ENCODE results near the gene EBF3.
A peak's percentile ranks its signal among the peaks of the same experiment; 100 is the strongest.

Gene EBF3

DNA sequence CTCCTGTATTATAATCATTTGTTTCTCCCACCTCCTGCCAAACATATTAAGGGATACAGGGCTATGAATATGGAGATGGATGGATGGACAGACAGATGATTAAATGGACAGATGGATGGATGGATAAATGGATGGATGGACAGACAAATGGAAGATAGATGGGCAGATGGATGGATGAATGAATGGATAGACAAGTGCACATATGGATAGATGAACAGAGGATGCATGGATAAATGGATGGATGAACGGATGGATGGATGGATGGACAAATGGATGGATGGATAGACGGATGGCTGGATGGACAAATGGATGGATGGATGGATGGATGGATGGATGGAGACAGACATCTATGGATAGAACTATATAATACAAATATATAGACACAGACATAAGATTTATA is 59.8 kb downstream of the EBF3 start:
- Histone ChIP-seq H2BK120ac (ENCODE audit: low read depth, low read length) (no peak overlapping the region), H3K36me3 (replicated peaks in 1 of 2; ENCODE audit: control insufficient read depth in 2 of 2, insufficient read depth in 2 of 2, low read length in 2 of 2) (no peaks in the 10 kb centered on the region), H3K4me2 (ENCODE audit: insufficient read depth, low read length, poor library complexity, severe bottlenecking) (no peak overlapping the region)

DNA sequence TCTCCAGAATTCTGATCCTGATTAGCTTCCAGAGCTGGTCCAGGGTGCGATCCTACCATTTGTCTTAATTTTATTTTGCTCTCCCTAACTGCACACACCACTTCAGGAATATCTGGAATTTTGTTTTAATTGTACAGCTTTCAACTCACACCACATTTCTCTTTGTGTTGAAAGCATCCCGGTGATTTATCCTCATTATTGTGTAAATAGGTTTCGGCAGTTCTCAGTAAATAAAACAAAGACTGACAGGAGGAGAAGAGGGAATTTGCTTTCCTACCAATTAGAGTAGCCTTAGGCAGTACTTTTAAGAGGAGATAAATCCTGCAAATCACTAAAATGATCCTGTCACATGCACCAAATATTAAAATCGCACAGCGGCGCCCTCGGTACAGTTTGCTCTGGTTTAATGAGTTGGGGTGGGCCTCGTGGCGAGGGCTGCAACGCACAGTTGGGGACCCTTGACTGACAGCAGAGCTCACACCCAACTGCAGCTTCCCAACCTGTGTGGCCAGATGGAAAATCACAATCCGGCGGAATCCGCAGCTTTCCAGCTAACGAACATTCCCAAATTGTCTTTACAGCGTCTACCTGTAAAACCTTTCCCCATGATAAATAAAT is 62.6 kb downstream of the EBF3 start:
- Histone ChIP-seq H2BK12ac (ENCODE audit: low read length) (no peak overlapping the region), H3K79me1 (ENCODE audit: low read depth, low read length) (no peaks in the 10 kb centered on the region), H3K27ac (replicated peaks; ENCODE audit: low read length) (no peak overlapping the region), H2BK120ac (ENCODE audit: low read depth, low read length) (no peak overlapping the region), H4K8ac (ENCODE audit: low read depth, low read length) (no peak overlapping the region), H2AFZ (ENCODE audit: low read length) (no peak overlapping the region), H2BK5ac (ENCODE audit: low read length) (no peak overlapping the region), H3K23ac (ENCODE audit: low read depth, low read length, poor library complexity) (no peak overlapping the region), H3K4me2 (ENCODE audit: insufficient read depth, low read length, poor library complexity, severe bottlenecking) (peak overlapping the region; percentile 37), H2BK15ac (ENCODE audit: low read length) (no peak overlapping the region), H3K27me3 (ENCODE audit: control insufficient read depth in 3 of 3, insufficient read depth in 3 of 3, low read depth in 1 of 3, low read length in 3 of 3) (peaks cover 0 to 15% (median 0%) of the 10 kb centered on the region in 3 experiments), H3K9me3 (replicated peaks in 1 of 2; ENCODE audit: control insufficient read depth in 2 of 2, insufficient read depth in 1 of 2, low read depth in 1 of 2, low read length in 2 of 2) (no peaks in the 10 kb centered on the region), H3K4me1 (ENCODE audit: control insufficient read depth in 2 of 2, insufficient read depth in 1 of 2, low read depth in 1 of 2, low read length in 2 of 2) (peaks cover 17 to 19% of the 10 kb centered on the region in 2 donors), H3K4me3 (ENCODE audit: low read length in 2 of 2) (no peak overlapping the region), H3K36me3 (replicated peaks in 1 of 2; ENCODE audit: control insufficient read depth in 2 of 2, insufficient read depth in 2 of 2, low read length in 2 of 2) (no peaks in the 10 kb centered on the region), H3K4ac (ENCODE audit: low read length) (no peak overlapping the region), H2AK5ac (ENCODE audit: low read depth, low read length) (no peak overlapping the region), H4K91ac (ENCODE audit: low read depth, low read length, poor library complexity) (no peak overlapping the region), H3K14ac (ENCODE audit: low read length) (no peak overlapping the region), H3K18ac (ENCODE audit: low read length) (no peak overlapping the region), H3K9ac (ENCODE audit: low read depth, low read length, poor library complexity) (no peak overlapping the region)
- DNase-seq (ENCODE audit: low spot score): no peak
- no CpG with 5 or more reads among the region's 15 CpGs for WGBS, 2 donors (ENCODE audit: extremely low coverage in 2 of 2, insufficient read length in 2 of 2, insufficient replicate concordance in 1 of 2)

More for the DNA sequence above, 59.8 kb downstream of the EBF3 start:
- no CpG with 5 or more reads among the region's 2 CpGs for WGBS, 2 donors (ENCODE audit: extremely low coverage in 2 of 2, insufficient read length in 2 of 2, insufficient replicate concordance in 1 of 2)
- Histone ChIP-seq H3K27me3 (ENCODE audit: control insufficient read depth in 3 of 3, insufficient read depth in 3 of 3, low read depth in 1 of 3, low read length in 3 of 3) (peaks cover 0 to 10% (median 0%) of the 10 kb centered on the region in 3 experiments), H2AFZ (ENCODE audit: low read length) (no peak overlapping the region), H2BK12ac (ENCODE audit: low read length) (no peak overlapping the region), H2BK15ac (ENCODE audit: low read length) (no peak overlapping the region), H2BK5ac (ENCODE audit: low read length) (no peak overlapping the region), H4K8ac (ENCODE audit: low read depth, low read length) (no peak overlapping the region), H3K4ac (ENCODE audit: low read length) (no peak overlapping the region), H3K23ac (ENCODE audit: low read depth, low read length, poor library complexity) (no peak overlapping the region), H3K27ac (replicated peaks; ENCODE audit: low read length) (no peak overlapping the region), H3K4me1 (ENCODE audit: control insufficient read depth in 2 of 2, insufficient read depth in 1 of 2, low read depth in 1 of 2, low read length in 2 of 2) (peaks cover 0 to 8% of the 10 kb centered on the region in 2 donors), H3K9ac (ENCODE audit: low read depth, low read length, poor library complexity) (no peak overlapping the region), H3K18ac (ENCODE audit: low read length) (no peak overlapping the region), H3K4me3 (ENCODE audit: low read length in 2 of 2) (no peak overlapping the region), H4K91ac (ENCODE audit: low read depth, low read length, poor library complexity) (no peak overlapping the region), H3K79me1 (ENCODE audit: low read depth, low read length) (no peaks in the 10 kb centered on the region), H2AK5ac (ENCODE audit: low read depth, low read length) (no peak overlapping the region), H3K9me3 (replicated peaks in 1 of 2; ENCODE audit: control insufficient read depth in 2 of 2, insufficient read depth in 1 of 2, low read depth in 1 of 2, low read length in 2 of 2) (no peaks in the 10 kb centered on the region), H3K14ac (ENCODE audit: low read length) (no peak overlapping the region)
- DNase-seq (ENCODE audit: low spot score): no peak

GRCh38 chr10:129900825-129901224 is 63.2 kb downstream of the EBF3 start:
- WGBS, 2 donors (ENCODE audit: extremely low coverage in 2 of 2, insufficient read length in 2 of 2, insufficient replicate concordance in 1 of 2): no CpG with 5 or more reads among the region's 1 CpG
- Histone ChIP-seq H3K14ac (ENCODE audit: low read length) (no peak overlapping the region), H3K18ac (ENCODE audit: low read length) (peak overlapping the region; percentile 54), H2BK120ac (ENCODE audit: low read depth, low read length) (no peak overlapping the region), H3K4me2 (ENCODE audit: insufficient read depth, low read length, poor library complexity, severe bottlenecking) (no peak overlapping the region), H3K4ac (ENCODE audit: low read length) (no peak overlapping the region), H3K36me3 (replicated peaks in 1 of 2; ENCODE audit: control insufficient read depth in 2 of 2, insufficient read depth in 2 of 2, low read length in 2 of 2) (no peaks in the 10 kb centered on the region), H3K4me1 (ENCODE audit: control insufficient read depth in 2 of 2, insufficient read depth in 1 of 2, low read depth in 1 of 2, low read length in 2 of 2) (peaks cover 19 to 25% of the 10 kb centered on the region in 2 donors), H4K91ac (ENCODE audit: low read depth, low read length, poor library complexity) (no peak overlapping the region), H2BK5ac (ENCODE audit: low read length) (no peak overlapping the region), H3K27me3 (ENCODE audit: control insufficient read depth in 3 of 3, insufficient read depth in 3 of 3, low read depth in 1 of 3, low read length in 3 of 3) (peaks cover 0 to 15% (median 0%) of the 10 kb centered on the region in 3 experiments), H3K9me3 (replicated peaks in 1 of 2; ENCODE audit: control insufficient read depth in 2 of 2, insufficient read depth in 1 of 2, low read depth in 1 of 2, low read length in 2 of 2) (no peaks in the 10 kb centered on the region), H2BK12ac (ENCODE audit: low read length) (no peak overlapping the region), H3K27ac (replicated peaks; ENCODE audit: low read length) (no peak overlapping the region), H3K79me1 (ENCODE audit: low read depth, low read length) (no peaks in the 10 kb centered on the region), H4K8ac (ENCODE audit: low read depth, low read length) (no peak overlapping the region), H3K4me3 (ENCODE audit: low read length in 2 of 2) (no peak overlapping the region), H3K9ac (ENCODE audit: low read depth, low read length, poor library complexity) (no peak overlapping the region), H2AK5ac (ENCODE audit: low read depth, low read length) (peak overlapping the region; percentile 12), H2BK15ac (ENCODE audit: low read length) (no peak overlapping the region), H2AFZ (ENCODE audit: low read length) (no peak overlapping the region), H3K23ac (ENCODE audit: low read depth, low read length, poor library complexity) (no peak overlapping the region)
- no peak for DNase-seq (ENCODE audit: low spot score)

- peak overlapping the region; percentile 11 for H3K18ac ChIP-seq (ENCODE audit: low read length)
- no peak overlapping the region for H2BK15ac ChIP-seq (ENCODE audit: low read length)
- H3K27ac ChIP-seq (replicated peaks; ENCODE audit: low read length): no peak overlapping the region
- H3K4me2 ChIP-seq (ENCODE audit: insufficient read depth, low read length, poor library complexity, severe bottlenecking): no peak overlapping the region
- H2BK5ac ChIP-seq (ENCODE audit: low read length): no peak overlapping the region
- H3K9me3 ChIP-seq (replicated peaks in 1 of 2; ENCODE audit: control insufficient read depth in 2 of 2, insufficient read depth in 1 of 2, low read depth in 1 of 2, low read length in 2 of 2): no peaks in the 10 kb centered on the region
- no peak overlapping the region for H4K8ac ChIP-seq (ENCODE audit: low read depth, low read length)
- H3K4me3 ChIP-seq (ENCODE audit: low read length in 2 of 2): no peak overlapping the region
- no peak for DNase-seq (ENCODE audit: low spot score)
- H3K23ac ChIP-seq (ENCODE audit: low read depth, low read length, poor library complexity): no peak overlapping the region
- peak overlapping the region; percentile 44 for H2AK5ac ChIP-seq (ENCODE audit: low read depth, low read length)
- H3K14ac ChIP-seq (ENCODE audit: low read length): no peak overlapping the region
- peaks cover 26 to 31% of the 10 kb centered on the region in 2 donors for H3K4me1 ChIP-seq (ENCODE audit: control insufficient read depth in 2 of 2, insufficient read depth in 1 of 2, low read depth in 1 of 2, low read length in 2 of 2)
- no peaks in the 10 kb centered on the region for H3K79me1 ChIP-seq (ENCODE audit: low read depth, low read length)
- peaks cover 0 to 18% (median 0%) of the 10 kb centered on the region in 3 experiments for H3K27me3 ChIP-seq (ENCODE audit: control insufficient read depth in 3 of 3, insufficient read depth in 3 of 3, low read depth in 1 of 3, low read length in 3 of 3)
- no peak overlapping the region for H2BK120ac ChIP-seq (ENCODE audit: low read depth, low read length)
- no peak overlapping the region for H3K4ac ChIP-seq (ENCODE audit: low read length)
- no peak overlapping the region for H4K91ac ChIP-seq (ENCODE audit: low read depth, low read length, poor library complexity)
- peak overlapping the region; percentile 18 for H2BK12ac ChIP-seq (ENCODE audit: low read length)
- H3K36me3 ChIP-seq (replicated peaks in 1 of 2; ENCODE audit: control insufficient read depth in 2 of 2, insufficient read depth in 2 of 2, low read length in 2 of 2): no peaks in the 10 kb centered on the region
- no peak overlapping the region for H3K9ac ChIP-seq (ENCODE audit: low read depth, low read length, poor library complexity)
- no peak overlapping the region for H2AFZ ChIP-seq (ENCODE audit: low read length)
- WGBS, 2 donors (ENCODE audit: extremely low coverage in 2 of 2, insufficient read length in 2 of 2, insufficient replicate concordance in 1 of 2): no CpG with 5 or more reads among the region's 22 CpGs
These were observed 64.6 kb downstream of the EBF3 start for GRCh38 chr10:129899276-129900130.

All from neuronal stem cell (in vitro differentiated cells).